Keratinocyte (primary cell): ENCODE data around the gene CNTNAP5.

ENCODE experiments used
- EZH2 ChIP-seq: IDR thresholded peaks from one replicate; pipeline ENCODE4 v1.6.1; 2012; ENCODE audit warnings: inconsistent platforms, mild to moderate bottlenecking, low read length, moderate library complexity
- TF ChIP-seq, protein P1 (sequence below), 3 experiments: IDR thresholded peaks in 1 of 3; conservative IDR thresholded peaks in 1 of 3; optimal IDR thresholded peaks in 1 of 3; 2 replicates in 2 of 3; 3 replicates in 1 of 3; pipeline versions ENCODE3 to v1.5.1; 2011; ENCODE audit warnings: low read length in 3 of 3, mild to moderate bottlenecking in 3 of 3, moderate library complexity in 2 of 3, control low read depth in 1 of 3, inconsistent platforms in 1 of 3; ENCODE audit not compliant: insufficient read depth in 2 of 3; ENCODE audit errors: extremely low read depth in 1 of 3

- no peak for TF ChIP-seq EZH2
- TF ChIP-seq, protein P1, sequence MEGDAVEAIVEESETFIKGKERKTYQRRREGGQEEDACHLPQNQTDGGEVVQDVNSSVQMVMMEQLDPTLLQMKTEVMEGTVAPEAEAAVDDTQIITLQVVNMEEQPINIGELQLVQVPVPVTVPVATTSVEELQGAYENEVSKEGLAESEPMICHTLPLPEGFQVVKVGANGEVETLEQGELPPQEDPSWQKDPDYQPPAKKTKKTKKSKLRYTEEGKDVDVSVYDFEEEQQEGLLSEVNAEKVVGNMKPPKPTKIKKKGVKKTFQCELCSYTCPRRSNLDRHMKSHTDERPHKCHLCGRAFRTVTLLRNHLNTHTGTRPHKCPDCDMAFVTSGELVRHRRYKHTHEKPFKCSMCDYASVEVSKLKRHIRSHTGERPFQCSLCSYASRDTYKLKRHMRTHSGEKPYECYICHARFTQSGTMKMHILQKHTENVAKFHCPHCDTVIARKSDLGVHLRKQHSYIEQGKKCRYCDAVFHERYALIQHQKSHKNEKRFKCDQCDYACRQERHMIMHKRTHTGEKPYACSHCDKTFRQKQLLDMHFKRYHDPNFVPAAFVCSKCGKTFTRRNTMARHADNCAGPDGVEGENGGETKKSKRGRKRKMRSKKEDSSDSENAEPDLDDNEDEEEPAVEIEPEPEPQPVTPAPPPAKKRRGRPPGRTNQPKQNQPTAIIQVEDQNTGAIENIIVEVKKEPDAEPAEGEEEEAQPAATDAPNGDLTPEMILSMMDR (optimal IDR thresholded peaks at IDR 0.05 in 1 of 3, IDR thresholded peaks at IDR 0.05 in 1 of 3, conservative IDR thresholded peaks at IDR 0.05 in 1 of 3; ENCODE audit: extremely low read depth in 1 of 3, insufficient read depth in 2 of 3, low read length in 3 of 3): no peak
Observed at GRCh38 chr2:124426625-124427024, 401.5 kb downstream of the CNTNAP5 start.
